HG03354 (cell line): ENCODE data around the gene PRCC.
A peak's percentile ranks its signal among the peaks of the same experiment; 100 is the strongest.

Experiments
- ATAC-seq: cut with Tn5 transposase; IDR thresholded peaks from one replicate; pipeline ENCODE4 v1.9.1; 2021; ENCODE audit warnings: mild to moderate bottlenecking; ENCODE audit not compliant: unreplicated experiment, poor library complexity, severe bottlenecking

Gene PRCC

GRCh38 chr1:156809711-156810366 is 42.5 kb downstream of the PRCC start:
- no peak for ATAC-seq

- no peak for ATAC-seq
Observed at GRCh38 chr1:156811168-156811567, 43.8 kb downstream of the PRCC start.

GRCh38 chr1:156812293-156812990 is 45.1 kb downstream of the PRCC start:
- ATAC-seq: no peak

- no peak for ATAC-seq
Observed at GRCh38 chr1:156813298-156813697, 46.0 kb downstream of the PRCC start.

- ATAC-seq: peak; percentile 48
Observed at GRCh38 chr1:156813750-156814570, 46.6 kb downstream of the PRCC start.

GRCh38 chr1:156814571-156815260 is 47.4 kb downstream of the PRCC start:
- ATAC-seq: no peak

- ATAC-seq: no peak
Observed at GRCh38 chr1:156815307-156815826, 48.0 kb downstream of the PRCC start.

GRCh38 chr1:156815961-156816422 is 48.7 kb downstream of the PRCC start:
- no peak for ATAC-seq

- peak; percentile 87 for ATAC-seq
Observed at GRCh38 chr1:156816561-156817328, 49.4 kb downstream of the PRCC start, which contains the start of gene SH2D2A. Gene SH2D2A, minus strand, starts transcription at chr1:156816848. Its CDS starts 140 bp downstream, at chr1:156816708.

GRCh38 chr1:156821801-156822200 is 54.5 kb downstream of the PRCC start:
- ATAC-seq: no peak

- ATAC-seq: no peak
Observed at GRCh38 chr1:156822680-156823079, 55.3 kb downstream of the PRCC start.

GRCh38 chr1:156823210-156823790 is 56.0 kb downstream of the PRCC start:
- ATAC-seq: no peak

GRCh38 chr1:156826630-156827029 is 59.3 kb downstream of the PRCC start:
- ATAC-seq: no peak

- ATAC-seq: no peak
Observed at GRCh38 chr1:156828400-156829124, 61.2 kb downstream of the PRCC start.

- ATAC-seq: no peak
Observed at GRCh38 chr1:156832434-156832833, 65.1 kb downstream of the PRCC start.

- ATAC-seq: no peak
Observed at GRCh38 chr1:156833603-156834002, 66.3 kb downstream of the PRCC start.

GRCh38 chr1:156834322-156834721 is 67.0 kb downstream of the PRCC start:
- ATAC-seq: no peak
